ENCODE data around the gene TLR9.

DNA sequence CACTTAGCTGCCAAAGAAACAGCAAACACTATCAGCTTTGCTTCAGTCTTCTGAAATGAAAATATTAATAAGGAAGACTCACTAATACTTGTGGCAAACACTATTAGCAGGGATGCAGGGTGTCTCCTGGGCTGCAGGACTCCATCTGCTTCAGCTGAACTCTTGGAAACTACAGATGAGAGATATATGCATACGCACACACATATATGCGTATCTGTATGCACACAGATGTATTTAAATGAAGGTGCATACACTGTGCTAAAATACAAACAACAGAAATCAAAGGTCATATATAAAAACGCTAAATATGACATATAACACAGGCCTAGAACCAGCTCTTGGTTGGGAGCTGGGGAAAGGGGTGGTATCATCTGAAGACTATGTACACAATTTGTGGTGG lies 30.7 kb upstream of the TLR9 start:
- TF ChIP-seq, protein P1, sequence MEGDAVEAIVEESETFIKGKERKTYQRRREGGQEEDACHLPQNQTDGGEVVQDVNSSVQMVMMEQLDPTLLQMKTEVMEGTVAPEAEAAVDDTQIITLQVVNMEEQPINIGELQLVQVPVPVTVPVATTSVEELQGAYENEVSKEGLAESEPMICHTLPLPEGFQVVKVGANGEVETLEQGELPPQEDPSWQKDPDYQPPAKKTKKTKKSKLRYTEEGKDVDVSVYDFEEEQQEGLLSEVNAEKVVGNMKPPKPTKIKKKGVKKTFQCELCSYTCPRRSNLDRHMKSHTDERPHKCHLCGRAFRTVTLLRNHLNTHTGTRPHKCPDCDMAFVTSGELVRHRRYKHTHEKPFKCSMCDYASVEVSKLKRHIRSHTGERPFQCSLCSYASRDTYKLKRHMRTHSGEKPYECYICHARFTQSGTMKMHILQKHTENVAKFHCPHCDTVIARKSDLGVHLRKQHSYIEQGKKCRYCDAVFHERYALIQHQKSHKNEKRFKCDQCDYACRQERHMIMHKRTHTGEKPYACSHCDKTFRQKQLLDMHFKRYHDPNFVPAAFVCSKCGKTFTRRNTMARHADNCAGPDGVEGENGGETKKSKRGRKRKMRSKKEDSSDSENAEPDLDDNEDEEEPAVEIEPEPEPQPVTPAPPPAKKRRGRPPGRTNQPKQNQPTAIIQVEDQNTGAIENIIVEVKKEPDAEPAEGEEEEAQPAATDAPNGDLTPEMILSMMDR (IDR thresholded peaks at IDR 0.05): no peak
- TF ChIP-seq ETV6 (CRISPR knock-in tag; IDR thresholded peaks at IDR 0.05): no peak
- TF ChIP-seq, protein P2, sequence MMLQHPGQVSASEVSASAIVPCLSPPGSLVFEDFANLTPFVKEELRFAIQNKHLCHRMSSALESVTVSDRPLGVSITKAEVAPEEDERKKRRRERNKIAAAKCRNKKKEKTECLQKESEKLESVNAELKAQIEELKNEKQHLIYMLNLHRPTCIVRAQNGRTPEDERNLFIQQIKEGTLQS (CRISPR knock-in tag; conservative IDR thresholded peaks at IDR 0.05): no peak
- TF ChIP-seq, protein P3, sequence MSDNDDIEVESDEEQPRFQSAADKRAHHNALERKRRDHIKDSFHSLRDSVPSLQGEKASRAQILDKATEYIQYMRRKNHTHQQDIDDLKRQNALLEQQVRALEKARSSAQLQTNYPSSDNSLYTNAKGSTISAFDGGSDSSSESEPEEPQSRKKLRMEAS (CRISPR knock-in tag; IDR thresholded peaks at IDR 0.05): no peak
- TF ChIP-seq ZNF138 (CRISPR knock-in tag; conservative IDR thresholded peaks at IDR 0.05): no peak
- TF ChIP-seq CREB1 (CRISPR knock-in tag; IDR thresholded peaks at IDR 0.05): no peak
- no peak for TF ChIP-seq NFE2L1 (CRISPR knock-in tag; IDR thresholded peaks at IDR 0.05)
- TF ChIP-seq, protein P4, sequence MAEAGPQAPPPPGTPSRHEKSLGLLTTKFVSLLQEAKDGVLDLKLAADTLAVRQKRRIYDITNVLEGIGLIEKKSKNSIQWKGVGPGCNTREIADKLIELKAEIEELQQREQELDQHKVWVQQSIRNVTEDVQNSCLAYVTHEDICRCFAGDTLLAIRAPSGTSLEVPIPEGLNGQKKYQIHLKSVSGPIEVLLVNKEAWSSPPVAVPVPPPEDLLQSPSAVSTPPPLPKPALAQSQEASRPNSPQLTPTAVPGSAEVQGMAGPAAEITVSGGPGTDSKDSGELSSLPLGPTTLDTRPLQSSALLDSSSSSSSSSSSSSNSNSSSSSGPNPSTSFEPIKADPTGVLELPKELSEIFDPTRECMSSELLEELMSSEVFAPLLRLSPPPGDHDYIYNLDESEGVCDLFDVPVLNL (CRISPR knock-in tag; IDR thresholded peaks at IDR 0.05; ENCODE audit: borderline replicate concordance, low read depth): no peak
- TF ChIP-seq, protein P5, sequence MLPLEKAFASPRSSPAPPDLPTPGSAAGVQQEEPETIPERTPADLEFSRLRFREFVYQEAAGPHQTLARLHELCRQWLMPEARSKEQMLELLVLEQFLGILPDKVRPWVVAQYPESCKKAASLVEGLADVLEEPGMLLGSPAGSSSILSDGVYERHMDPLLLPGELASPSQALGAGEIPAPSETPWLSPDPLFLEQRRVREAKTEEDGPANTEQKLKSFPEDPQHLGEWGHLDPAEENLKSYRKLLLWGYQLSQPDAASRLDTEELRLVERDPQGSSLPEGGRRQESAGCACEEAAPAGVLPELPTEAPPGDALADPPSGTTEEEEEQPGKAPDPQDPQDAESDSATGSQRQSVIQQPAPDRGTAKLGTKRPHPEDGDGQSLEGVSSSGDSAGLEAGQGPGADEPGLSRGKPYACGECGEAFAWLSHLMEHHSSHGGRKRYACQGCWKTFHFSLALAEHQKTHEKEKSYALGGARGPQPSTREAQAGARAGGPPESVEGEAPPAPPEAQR (CRISPR knock-in tag; IDR thresholded peaks at IDR 0.05): no peak
- no peak for TF ChIP-seq EMX1 (CRISPR knock-in tag; IDR thresholded peaks at IDR 0.05)
- TF ChIP-seq, protein P6, sequence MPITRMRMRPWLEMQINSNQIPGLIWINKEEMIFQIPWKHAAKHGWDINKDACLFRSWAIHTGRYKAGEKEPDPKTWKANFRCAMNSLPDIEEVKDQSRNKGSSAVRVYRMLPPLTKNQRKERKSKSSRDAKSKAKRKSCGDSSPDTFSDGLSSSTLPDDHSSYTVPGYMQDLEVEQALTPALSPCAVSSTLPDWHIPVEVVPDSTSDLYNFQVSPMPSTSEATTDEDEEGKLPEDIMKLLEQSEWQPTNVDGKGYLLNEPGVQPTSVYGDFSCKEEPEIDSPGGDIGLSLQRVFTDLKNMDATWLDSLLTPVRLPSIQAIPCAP (CRISPR knock-in tag; IDR thresholded peaks at IDR 0.05): no peak
- TF ChIP-seq CBFB (CRISPR knock-in tag; IDR thresholded peaks at IDR 0.05; ENCODE audit: low read depth): no peak
